GM20000 (cell line): Measurements from ENCODE around the gene ZKSCAN2.

Experiments
- DNase-seq: peaks from one replicate; pipeline ENCODE4 v3.0.0; 2012; ENCODE audit warnings: low spot score
- TF ChIP-seq, protein P1 (sequence below): IDR thresholded peaks from 2 replicates; pipeline ENCODE4 v1.5.1; 2012; ENCODE audit warnings: mild to moderate bottlenecking, control low read depth; ENCODE audit errors: extremely low read depth, missing control alignments

ZKSCAN2 gene

GRCh38 chr16:25224731-25225319 lies 32.8 kb downstream of the ZKSCAN2 start:
- TF ChIP-seq, protein P1, sequence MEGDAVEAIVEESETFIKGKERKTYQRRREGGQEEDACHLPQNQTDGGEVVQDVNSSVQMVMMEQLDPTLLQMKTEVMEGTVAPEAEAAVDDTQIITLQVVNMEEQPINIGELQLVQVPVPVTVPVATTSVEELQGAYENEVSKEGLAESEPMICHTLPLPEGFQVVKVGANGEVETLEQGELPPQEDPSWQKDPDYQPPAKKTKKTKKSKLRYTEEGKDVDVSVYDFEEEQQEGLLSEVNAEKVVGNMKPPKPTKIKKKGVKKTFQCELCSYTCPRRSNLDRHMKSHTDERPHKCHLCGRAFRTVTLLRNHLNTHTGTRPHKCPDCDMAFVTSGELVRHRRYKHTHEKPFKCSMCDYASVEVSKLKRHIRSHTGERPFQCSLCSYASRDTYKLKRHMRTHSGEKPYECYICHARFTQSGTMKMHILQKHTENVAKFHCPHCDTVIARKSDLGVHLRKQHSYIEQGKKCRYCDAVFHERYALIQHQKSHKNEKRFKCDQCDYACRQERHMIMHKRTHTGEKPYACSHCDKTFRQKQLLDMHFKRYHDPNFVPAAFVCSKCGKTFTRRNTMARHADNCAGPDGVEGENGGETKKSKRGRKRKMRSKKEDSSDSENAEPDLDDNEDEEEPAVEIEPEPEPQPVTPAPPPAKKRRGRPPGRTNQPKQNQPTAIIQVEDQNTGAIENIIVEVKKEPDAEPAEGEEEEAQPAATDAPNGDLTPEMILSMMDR, result no peak
- no peak for DNase-seq

GRCh38 chr16:25223964-25224363 lies 33.7 kb downstream of the ZKSCAN2 start:
- TF ChIP-seq, protein P1, result no peak

GRCh38 chr16:25222959-25223358 lies 34.7 kb downstream of the ZKSCAN2 start:
- no peak for DNase-seq
- TF ChIP-seq, protein P1, result no peak

More at GRCh38 chr16:25223964-25224363, 33.7 kb downstream of the ZKSCAN2 start:
- no peak for DNase-seq

DNA sequence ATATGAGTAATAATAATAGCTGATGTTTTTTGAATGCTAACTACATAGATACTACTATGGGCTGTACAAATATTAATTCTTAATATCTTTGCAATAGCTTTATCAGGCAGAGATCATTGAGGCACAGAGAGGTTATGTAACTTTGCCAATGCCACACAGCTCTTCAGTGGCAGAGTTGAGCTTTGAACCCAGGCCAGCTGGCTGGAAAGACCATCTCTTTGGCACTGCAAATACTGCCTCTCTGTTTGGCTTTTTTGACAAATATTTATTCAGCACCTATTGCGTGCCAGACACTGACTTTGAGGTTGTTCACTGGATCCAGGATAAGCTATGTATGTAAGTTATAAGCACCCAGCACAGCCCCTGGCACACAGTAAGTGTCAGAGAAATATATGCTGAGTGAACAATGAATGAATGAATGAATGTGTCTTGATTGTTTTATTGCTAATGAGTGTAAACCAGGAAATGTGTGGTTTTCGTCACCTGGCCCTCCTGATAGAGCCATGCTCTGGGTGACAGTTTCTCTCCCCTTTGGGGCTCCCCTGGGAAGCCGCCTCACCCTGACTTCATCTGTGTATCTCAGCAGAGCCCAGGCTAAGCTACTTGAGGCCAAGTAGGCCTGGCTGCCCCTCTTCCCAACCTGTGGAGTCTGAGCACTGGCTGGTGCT lies 38.4 kb downstream of the ZKSCAN2 start:
- no peak for DNase-seq
- TF ChIP-seq, protein P1, result no peak

GRCh38 chr16:25217921-25218320 lies 39.7 kb downstream of the ZKSCAN2 start:
- TF ChIP-seq, protein P1, result no peak
- DNase-seq, result no peak

DNA sequence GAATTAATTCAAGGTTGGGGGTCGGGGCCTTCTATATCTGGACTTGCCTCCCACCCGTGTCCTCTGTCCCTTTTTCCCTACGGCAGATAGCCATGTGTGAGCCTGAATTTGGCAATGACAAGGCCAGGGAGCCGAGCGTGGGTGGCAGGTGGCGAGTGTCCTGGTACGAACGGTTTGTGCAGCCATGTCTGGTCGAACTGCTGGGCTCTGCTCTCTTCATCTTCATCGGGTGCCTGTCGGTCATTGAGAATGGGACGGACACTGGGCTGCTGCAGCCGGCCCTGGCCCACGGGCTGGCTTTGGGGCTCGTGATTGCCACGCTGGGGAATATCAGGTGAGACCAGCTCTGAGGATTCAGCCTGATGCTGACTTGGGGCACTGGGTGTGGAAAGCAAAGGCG lies 40.5 kb downstream of the ZKSCAN2 start:
- TF ChIP-seq, protein P1, result no peak
- DNase-seq, result no peak

GRCh38 chr16:25213709-25214397 lies 43.8 kb downstream of the ZKSCAN2 start:
- DNase-seq, result no peak
- TF ChIP-seq, protein P1, result no peak
